GM19324 (cell line): Measurements from ENCODE around the gene HCAR2.
"Not testable (repeated sequence)": the region's sequence is repeated elsewhere in the genome, so short reads cannot be mapped to it uniquely, and the experiment has no call there.

ENCODE experiments used
- ATAC-seq: cut with Tn5 transposase; IDR thresholded peaks from one replicate; pipeline ENCODE4 v1.9.1; 2021; ENCODE audit warnings: mild to moderate bottlenecking, moderate library complexity; ENCODE audit not compliant: unreplicated experiment, low FRiP score

Gene HCAR2

GRCh38 chr12:122669397-122670070 is 33.6 kb downstream of the HCAR2 start:
- ATAC-seq: no peak

DNA sequence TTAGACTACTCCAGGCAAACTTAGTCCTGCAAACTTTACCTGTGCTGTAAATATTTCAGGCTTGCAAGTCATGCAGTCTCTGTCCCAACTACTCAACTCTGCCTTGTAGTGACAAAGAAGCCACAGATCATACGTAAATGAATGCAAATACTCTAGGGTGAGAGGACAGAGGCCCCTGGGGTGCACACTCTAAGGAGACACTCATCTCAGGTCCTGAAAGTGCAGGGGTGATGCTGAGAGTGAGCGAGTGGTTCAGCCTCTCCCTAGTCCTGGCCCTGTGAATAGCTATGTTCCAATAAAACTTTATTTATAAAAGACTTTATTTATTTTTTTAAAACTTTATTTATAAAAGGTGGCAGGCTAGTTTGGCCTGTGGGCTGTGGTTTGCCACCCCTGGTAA is 34.9 kb downstream of the HCAR2 start:
- no peak for ATAC-seq

DNA sequence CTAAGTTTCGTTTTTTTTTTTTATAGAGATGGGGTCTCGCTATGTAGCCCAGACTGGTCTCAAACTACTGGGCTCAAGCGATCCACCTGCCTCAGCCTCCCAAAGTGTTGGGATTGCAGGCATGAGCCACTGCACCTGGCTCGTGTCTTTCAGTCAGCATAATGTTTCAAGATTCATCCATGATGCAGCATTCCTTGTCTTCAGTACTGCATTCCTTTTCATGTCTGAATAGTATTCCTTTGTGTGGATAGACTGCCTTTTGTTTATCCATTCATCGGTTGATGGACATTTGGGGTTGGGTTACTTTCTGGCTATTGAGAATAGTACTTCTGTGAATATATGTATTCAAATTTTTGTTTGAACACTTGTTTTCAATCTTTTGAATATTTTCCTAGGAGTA is 37.4 kb downstream of the HCAR2 start:
- no peak for ATAC-seq

GRCh38 chr12:122665349-122665748 is 37.8 kb downstream of the HCAR2 start:
- ATAC-seq: no peak

DNA sequence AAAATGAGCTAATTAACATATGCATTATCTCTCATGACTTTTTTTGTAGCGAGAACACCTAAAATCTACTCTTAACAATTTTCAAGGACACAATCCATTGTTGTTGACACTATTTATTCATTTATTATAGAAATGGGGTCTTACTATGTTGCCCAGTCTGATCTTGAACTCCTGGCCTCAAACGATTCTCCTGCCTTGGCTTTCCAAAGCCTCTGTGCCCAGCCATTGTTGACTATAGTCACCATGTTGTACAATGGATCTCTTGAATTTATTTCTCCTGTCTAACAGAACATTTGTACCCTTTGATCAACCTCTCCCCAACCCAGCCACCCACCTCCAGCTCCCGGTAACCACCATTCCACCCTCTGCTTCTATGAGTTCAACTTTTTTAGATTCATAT is 41.2 kb downstream of the HCAR2 start:
- no peak for ATAC-seq

GRCh38 chr12:122661246-122661645 is 41.9 kb downstream of the HCAR2 start:
- ATAC-seq: no peak

- ATAC-seq: no peak
Measured at GRCh38 chr12:122659579-122659978, 43.6 kb downstream of the HCAR2 start.

- no peak for ATAC-seq
Measured at GRCh38 chr12:122656298-122656697, 46.9 kb downstream of the HCAR2 start.

DNA sequence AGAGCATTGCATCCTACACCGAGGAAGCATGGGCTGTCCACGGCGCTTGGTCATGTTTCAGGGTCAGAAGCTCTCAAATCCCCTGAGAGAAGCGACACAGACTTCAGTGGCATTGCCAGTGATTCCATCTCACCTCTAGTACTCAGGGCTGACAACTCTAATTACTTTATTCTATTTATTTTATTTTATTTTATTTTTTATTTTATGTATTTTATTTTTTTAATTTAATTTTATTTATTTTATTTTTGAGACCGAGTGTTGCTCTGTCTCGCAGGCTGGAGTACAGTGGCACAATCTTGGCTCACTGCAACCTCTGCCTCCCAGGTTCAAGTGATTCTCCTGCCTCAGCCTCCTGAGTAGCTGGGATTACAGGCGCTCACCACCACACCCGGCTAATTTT is 49.9 kb downstream of the HCAR2 start:
- ATAC-seq: not testable (repeated sequence)

GRCh38 chr12:122651520-122652224 is 51.5 kb downstream of the HCAR2 start:
- no peak for ATAC-seq
